ENCODE measurements around the gene ISOC1.

ISOC1 gene

GRCh38 chr5:129096382-129096991 is 1.9 kb downstream of the ISOC1 start:
- no peak for DNase-seq

- DNase-seq = no peak
Measured at GRCh38 chr5:129097498-129098296, 3.1 kb downstream of the ISOC1 start.

GRCh38 chr5:129098488-129099183 is 4.1 kb downstream of the ISOC1 start:
- no peak for DNase-seq

GRCh38 chr5:129099184-129099569 is 4.6 kb downstream of the ISOC1 start:
- peak in 1 of 2 donors; percentile 11 for DNase-seq

GRCh38 chr5:129101794-129102193 is 7.2 kb downstream of the ISOC1 start:
- DNase-seq = no peak

- DNase-seq = no peak
Measured at GRCh38 chr5:129103397-129103796, 8.8 kb downstream of the ISOC1 start.

- no peak for DNase-seq
Measured at GRCh38 chr5:129104915-129105455, 10.4 kb downstream of the ISOC1 start.

GRCh38 chr5:129107637-129108036 is 13.1 kb downstream of the ISOC1 start:
- no peak for DNase-seq

GRCh38 chr5:129110742-129111141 is 16.2 kb downstream of the ISOC1 start:
- DNase-seq = no peak

- DNase-seq = no peak
Measured at GRCh38 chr5:129111351-129111750, 16.8 kb downstream of the ISOC1 start.

GRCh38 chr5:129112295-129112694 is 17.7 kb downstream of the ISOC1 start:
- no peak for DNase-seq

GRCh38 chr5:129113867-129114266 is 19.3 kb downstream of the ISOC1 start:
- DNase-seq = no peak

- no peak for DNase-seq
Measured at GRCh38 chr5:129114539-129115193, 20.1 kb downstream of the ISOC1 start.

- no peak for DNase-seq
Measured at GRCh38 chr5:129115680-129116079, 21.1 kb downstream of the ISOC1 start.

GRCh38 chr5:129116797-129117196 is 22.2 kb downstream of the ISOC1 start:
- no peak for DNase-seq

GRCh38 chr5:129118405-129118804 is 23.9 kb downstream of the ISOC1 start:
- DNase-seq = no peak

GRCh38 chr5:129118826-129119225 is 24.3 kb downstream of the ISOC1 start:
- DNase-seq = no peak

- DNase-seq = no peak
Measured at GRCh38 chr5:129120158-129120581, 25.6 kb downstream of the ISOC1 start.

- DNase-seq = no peak
Measured at GRCh38 chr5:129122560-129122959, 28.0 kb downstream of the ISOC1 start.

- DNase-seq = no peak
Measured at GRCh38 chr5:129124608-129125007, 30.1 kb downstream of the ISOC1 start.

GRCh38 chr5:129125819-129126218 is 31.3 kb downstream of the ISOC1 start:
- peak; percentile 7 to 23 for DNase-seq

GRCh38 chr5:129133553-129133952 is 39.0 kb downstream of the ISOC1 start:
- no peak for DNase-seq

GRCh38 chr5:129135633-129136032 is 41.1 kb downstream of the ISOC1 start:
- DNase-seq = no peak
